Measurements from ENCODE around the gene SRSF2. TPM values are rescaled to one million over a fixed set of nuclear protein-coding genes. Genes with fewer than 3 reads are reported as not detected.
"Not testable (repeated sequence)": the region's sequence is repeated elsewhere in the genome, so short reads cannot be mapped to it uniquely, and the experiment has no call there.

The SRSF2 gene
- total and polyA plus RNA-seq, 2 donors, result 225 to 245 TPM

GRCh38 chr17:76744747-76745146 is 7.6 kb upstream of the SRSF2 start:
- WGBS, result 100% methylated on average over 2 of the region's 2 CpGs
- Histone ChIP-seq H3K4me1 (ENCODE audit: control insufficient read depth in 2 of 2, insufficient read depth in 2 of 2, low read length in 2 of 2) (no peaks in the 10 kb centered on the region), H3K27ac (ENCODE audit: low read depth in 1 of 2, low read length in 1 of 2) (no peak overlapping the region), H3K4me3 (ENCODE audit: low read length in 2 of 2) (no peak overlapping the region), H3K27me3 (ENCODE audit: control insufficient read depth in 2 of 2, insufficient read depth in 1 of 2, low read length in 1 of 2) (no peaks in the 10 kb centered on the region), H3K9me3 (ENCODE audit: control insufficient read depth in 2 of 2, insufficient read depth in 1 of 2, low read length in 1 of 2) (no peaks in the 10 kb centered on the region), H3K36me3 (ENCODE audit: control insufficient read depth in 2 of 2, insufficient read depth in 2 of 2, low read length in 1 of 2) (peaks cover 27 to 61% of the 10 kb centered on the region in 2 donors)
- no peak for DNase-seq (ENCODE audit: low read depth in 6 of 9, low spot score in 9 of 9)

- Histone ChIP-seq H3K36me3 (ENCODE audit: control insufficient read depth in 2 of 2, insufficient read depth in 2 of 2, low read length in 1 of 2) (peaks cover 24 to 54% of the 10 kb centered on the region in 2 donors), H3K4me3 (ENCODE audit: low read length in 2 of 2) (no peak overlapping the region), H3K27me3 (ENCODE audit: control insufficient read depth in 2 of 2, insufficient read depth in 1 of 2, low read length in 1 of 2) (no peaks in the 10 kb centered on the region), H3K27ac (ENCODE audit: low read depth in 1 of 2, low read length in 1 of 2) (no peak overlapping the region), H3K4me1 (ENCODE audit: control insufficient read depth in 2 of 2, insufficient read depth in 2 of 2, low read length in 2 of 2) (peaks cover 6 to 8% of the 10 kb centered on the region in 2 donors), H3K9me3 (ENCODE audit: control insufficient read depth in 2 of 2, insufficient read depth in 1 of 2, low read length in 1 of 2) (no peaks in the 10 kb centered on the region)
- DNase-seq (ENCODE audit: low read depth in 6 of 9, low spot score in 9 of 9), result no peak
Observed at GRCh38 chr17:76742958-76743357, 5.8 kb upstream of the SRSF2 start.

DNA sequence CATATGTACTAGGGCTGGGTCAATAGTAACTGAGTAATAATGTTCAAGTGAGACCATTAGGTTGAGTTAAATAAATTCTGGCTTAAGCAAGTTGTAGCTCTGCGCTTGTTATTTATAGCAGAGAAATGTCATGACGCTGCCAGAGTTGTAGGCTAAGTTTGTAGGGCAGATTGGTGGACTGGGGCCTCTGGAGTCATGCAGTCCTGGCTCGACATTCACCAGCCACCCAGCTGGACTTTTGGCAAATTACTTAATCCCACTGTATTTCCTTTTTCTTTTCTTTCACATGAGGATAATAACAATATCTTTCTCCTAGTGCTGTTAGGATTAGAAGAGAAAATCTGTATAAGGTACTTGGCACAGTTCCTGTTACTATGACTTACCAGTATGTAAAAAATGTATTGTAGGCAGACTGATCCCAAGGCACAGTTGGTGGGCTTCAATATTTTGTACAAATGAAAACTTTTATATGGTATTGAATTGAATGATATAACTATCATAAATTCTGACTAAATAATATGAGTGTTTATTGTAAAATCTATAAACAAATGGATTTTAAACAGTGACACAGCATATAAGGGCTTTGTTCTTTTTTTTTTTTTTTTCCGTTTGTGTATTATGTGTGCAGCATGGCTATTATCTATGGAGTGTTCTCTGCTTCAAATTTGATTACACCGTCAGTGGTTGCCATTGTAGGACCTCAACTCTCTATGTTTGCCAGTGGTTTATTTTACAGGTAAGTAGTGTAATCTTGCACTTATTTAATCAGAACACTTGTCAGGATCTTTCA is 3.4 kb upstream of the SRSF2 start:
- DNase-seq (ENCODE audit: low read depth in 6 of 9, low spot score in 9 of 9), result no peak
- Histone ChIP-seq H3K27ac (ENCODE audit: low read depth in 1 of 2, low read length in 1 of 2) (no peak overlapping the region), H3K9me3 (ENCODE audit: control insufficient read depth in 2 of 2, insufficient read depth in 1 of 2, low read length in 1 of 2) (peaks cover 0 to 6% of the 10 kb centered on the region in 2 donors), H3K27me3 (ENCODE audit: control insufficient read depth in 2 of 2, insufficient read depth in 1 of 2, low read length in 1 of 2) (no peaks in the 10 kb centered on the region), H3K36me3 (ENCODE audit: control insufficient read depth in 2 of 2, insufficient read depth in 2 of 2, low read length in 1 of 2) (peaks cover 13 to 49% of the 10 kb centered on the region in 2 donors), H3K4me1 (ENCODE audit: control insufficient read depth in 2 of 2, insufficient read depth in 2 of 2, low read length in 2 of 2) (peaks cover 6 to 8% of the 10 kb centered on the region in 2 donors), H3K4me3 (ENCODE audit: low read length in 2 of 2) (no peak overlapping the region)
- 95% methylated on average over 5 of the region's 5 CpGs for WGBS

- H3K9me3 ChIP-seq (ENCODE audit: control insufficient read depth in 2 of 2, insufficient read depth in 1 of 2, low read length in 1 of 2); H3K4me1 ChIP-seq (ENCODE audit: control insufficient read depth in 2 of 2, insufficient read depth in 2 of 2, low read length in 2 of 2); DNase-seq (ENCODE audit: low read depth in 6 of 9, low spot score in 9 of 9); H3K27ac ChIP-seq (ENCODE audit: low read depth in 1 of 2, low read length in 1 of 2); H3K4me3 ChIP-seq (ENCODE audit: low read length in 2 of 2); H3K27me3 ChIP-seq (ENCODE audit: control insufficient read depth in 2 of 2, insufficient read depth in 1 of 2, low read length in 1 of 2): not testable (repeated sequence)
- peaks cover 6 to 50% of the 10 kb centered on the region in 2 donors for H3K36me3 ChIP-seq (ENCODE audit: control insufficient read depth in 2 of 2, insufficient read depth in 2 of 2, low read length in 1 of 2)
- 96% methylated on average over 17 of the region's 17 CpGs for WGBS
Observed at GRCh38 chr17:76739568-76740115, 2.5 kb upstream of the SRSF2 start.

- Histone ChIP-seq H3K27ac (ENCODE audit: low read depth in 1 of 2, low read length in 1 of 2) (peak overlapping the region; percentile 97 to 100), H3K9me3 (ENCODE audit: control insufficient read depth in 2 of 2, insufficient read depth in 1 of 2, low read length in 1 of 2) (peaks cover 0 to 6% of the 10 kb centered on the region in 2 donors), H3K4me1 (ENCODE audit: control insufficient read depth in 2 of 2, insufficient read depth in 2 of 2, low read length in 2 of 2) (peaks cover 15 to 17% of the 10 kb centered on the region in 2 donors), H3K36me3 (ENCODE audit: control insufficient read depth in 2 of 2, insufficient read depth in 2 of 2, low read length in 1 of 2) (peaks cover 3 to 50% of the 10 kb centered on the region in 2 donors), H3K27me3 (ENCODE audit: control insufficient read depth in 2 of 2, insufficient read depth in 1 of 2, low read length in 1 of 2) (no peaks in the 10 kb centered on the region), H3K4me3 (ENCODE audit: low read length in 2 of 2) (peak overlapping the region; percentile 85 to 96)
- no peak for DNase-seq (ENCODE audit: low read depth in 6 of 9, low spot score in 9 of 9)
- WGBS, result 2% methylated on average over 7 of the region's 7 CpGs
Observed at GRCh38 chr17:76738468-76738850, 1.3 kb upstream of the SRSF2 start.

GRCh38 chr17:76737676-76738467 is 741 bp upstream of the SRSF2 start, which contains the start of gene MFSD11:
Gene MFSD11, plus strand, starts transcription at chr17:76738119. Its CDS starts 234 bp downstream, at chr17:76738353.
- Histone ChIP-seq H3K27me3 (ENCODE audit: control insufficient read depth in 2 of 2, insufficient read depth in 1 of 2, low read length in 1 of 2) (no peaks in the 10 kb centered on the region), H3K9me3 (ENCODE audit: control insufficient read depth in 2 of 2, insufficient read depth in 1 of 2, low read length in 1 of 2) (peaks cover 0 to 6% of the 10 kb centered on the region in 2 donors), H3K36me3 (ENCODE audit: control insufficient read depth in 2 of 2, insufficient read depth in 2 of 2, low read length in 1 of 2) (peaks cover 4 to 50% of the 10 kb centered on the region in 2 donors), H3K27ac (ENCODE audit: low read depth in 1 of 2, low read length in 1 of 2) (peak within 1 kb of the TSS; percentile 98 to 100), H3K4me1 (ENCODE audit: control insufficient read depth in 2 of 2, insufficient read depth in 2 of 2, low read length in 2 of 2) (peaks cover 16 to 19% of the 10 kb centered on the region in 2 donors), H3K4me3 (ENCODE audit: low read length in 2 of 2) (peak within 1 kb of the TSS; percentile 85 to 96)
- peak in 8 of 9 donors; percentile 75 to 94 (median 90) for DNase-seq (ENCODE audit: low read depth in 6 of 9, low spot score in 9 of 9)
- under 1% methylated on average over 57 of the region's 57 CpGs for WGBS

- WGBS, result under 1% methylated on average over 117 of the region's 117 CpGs
- peaks cover 11 to 52% of the 10 kb centered on the region in 2 donors for H3K36me3 ChIP-seq (ENCODE audit: control insufficient read depth in 2 of 2, insufficient read depth in 2 of 2, low read length in 1 of 2)
- no peaks in the 10 kb centered on the region for H3K27me3 ChIP-seq (ENCODE audit: control insufficient read depth in 2 of 2, insufficient read depth in 1 of 2, low read length in 1 of 2)
- DNase-seq (ENCODE audit: low read depth in 6 of 9, low spot score in 9 of 9), result peak in 4 of 9 donors; percentile 56 to 78 (median 72)
- H3K9me3 ChIP-seq (ENCODE audit: control insufficient read depth in 2 of 2, insufficient read depth in 1 of 2, low read length in 1 of 2), result peaks cover 0 to 6% of the 10 kb centered on the region in 2 donors
- peaks cover 16 to 20% of the 10 kb centered on the region in 2 donors for H3K4me1 ChIP-seq (ENCODE audit: control insufficient read depth in 2 of 2, insufficient read depth in 2 of 2, low read length in 2 of 2)
- H3K4me3 ChIP-seq (ENCODE audit: low read length in 2 of 2), result peak overlapping the region; percentile 85 to 96
- H3K27ac ChIP-seq (ENCODE audit: low read depth in 1 of 2, low read length in 1 of 2), result peak overlapping the region; percentile 98 to 100
Observed at GRCh38 chr17:76736349-76737081, 616 bp downstream of the SRSF2 start.

- H3K4me1 ChIP-seq (ENCODE audit: control insufficient read depth in 2 of 2, insufficient read depth in 2 of 2, low read length in 2 of 2), result peaks cover 16 to 20% of the 10 kb centered on the region in 2 donors
- no peaks in the 10 kb centered on the region for H3K27me3 ChIP-seq (ENCODE audit: control insufficient read depth in 2 of 2, insufficient read depth in 1 of 2, low read length in 1 of 2)
Observed at GRCh38 chr17:76735586-76736348, 1.4 kb downstream of the SRSF2 start.

More at GRCh38 chr17:76735586-76736348, 1.4 kb downstream of the SRSF2 start:
- DNase-seq (ENCODE audit: low read depth in 6 of 9, low spot score in 9 of 9), result no peak
- peak overlapping the region; percentile 98 to 100 for H3K27ac ChIP-seq (ENCODE audit: low read depth in 1 of 2, low read length in 1 of 2)
- peak overlapping the region; percentile 85 to 96 for H3K4me3 ChIP-seq (ENCODE audit: low read length in 2 of 2)
- WGBS, result under 1% methylated on average over 20 of the region's 20 CpGs
- peaks cover 0 to 6% of the 10 kb centered on the region in 2 donors for H3K9me3 ChIP-seq (ENCODE audit: control insufficient read depth in 2 of 2, insufficient read depth in 1 of 2, low read length in 1 of 2)
- H3K36me3 ChIP-seq (ENCODE audit: control insufficient read depth in 2 of 2, insufficient read depth in 2 of 2, low read length in 1 of 2), result peaks cover 16 to 54% of the 10 kb centered on the region in 2 donors

Measured in thymus (tissue), 11 donors.